Ascending aorta (tissue), 2 donors: ENCODE data around the gene LRP1B. TPM values are rescaled to one million over a fixed set of nuclear protein-coding genes. Genes with fewer than 3 reads are reported as not detected.

Experiments used
- DNase-seq, 2 donors: peaks; one replicate each; pipeline ENCODE4 v3.0.0-alpha.2; 2019; ENCODE audit warnings: low spot score in 2 of 2
- H3K27ac ChIP-seq, 2 donors: fragments of 200-600 bp; sonication (generic); one replicate each; pipeline ENCODE4 v1.5.1; 2016 to 2017; ENCODE audit warnings: mild to moderate bottlenecking in 1 of 2
- H3K27me3 ChIP-seq: fragments of 200-600 bp; sonication (generic); one replicate; pipeline ENCODE4 v1.5.1; 2017
- H3K36me3 ChIP-seq, 2 donors: fragments of 200-600 bp; sonication (generic); one replicate each; pipeline ENCODE4 v1.5.1; 2016
- H3K4me1 ChIP-seq, 2 donors: fragments of 200-600 bp; sonication (generic); one replicate each; pipeline ENCODE4 v1.5.1; 2016 to 2017; ENCODE audit warnings: mild to moderate bottlenecking in 1 of 2
- H3K4me3 ChIP-seq, 2 donors: fragments of 200-600 bp; sonication (generic); one replicate each; pipeline ENCODE4 v1.5.1; 2016 to 2017; ENCODE audit warnings: mild to moderate bottlenecking in 1 of 2
- H3K9me3 ChIP-seq, 2 donors: fragments of 200-600 bp; sonication (generic); one replicate each; pipeline ENCODE4 v1.5.1; 2016
- intact Hi-C: fragments of 100-400 bp; cut with DNase I; formaldehyde crosslinking; loops from one replicate; pipeline ENCODE4 v1.15.1; 2023
- total RNA-seq: library from RNA; depleted of rRNA; stranded (reverse); fragments of >200 nt; gene quantifications from one replicate; pipeline ENCODE4 v1.1.0, GENCODE V29; 2016
- TF ChIP-seq, protein P1 (sequence below), 3 experiments: fragments of 200-600 bp in 2 of 3; fragments of 450-650 bp in 1 of 3; sonication (generic) in 2 of 3; IDR thresholded peaks; one replicate each; pipeline ENCODE4 v1.5.1; 2016 to 2019; ENCODE audit warnings: antibody characterized with exemption in 3 of 3, mild to moderate bottlenecking in 1 of 3, moderate library complexity in 1 of 3

Gene LRP1B
- total RNA-seq, 1 donor from 2014 or later = not detected

DNA sequence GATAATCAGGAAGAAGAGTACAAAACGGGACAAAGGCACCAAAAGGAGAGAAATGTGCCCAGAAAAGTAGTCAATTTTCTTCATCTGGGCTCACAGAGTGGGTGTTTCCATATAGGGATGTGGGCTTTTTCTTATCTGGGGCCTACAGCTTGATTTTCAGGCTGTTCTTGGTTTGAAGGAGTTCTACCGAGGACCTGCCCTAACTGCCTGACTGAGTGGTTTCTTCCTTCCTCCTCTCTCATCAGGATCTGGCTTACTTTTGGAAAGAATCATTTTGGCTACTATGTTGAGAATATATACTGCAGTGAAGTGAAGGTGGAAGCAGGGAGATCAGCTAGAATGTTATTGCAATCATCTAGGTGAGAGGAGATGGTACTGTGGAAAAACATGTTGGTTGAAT, 316.7 kb downstream of the LRP1B start:
- H3K36me3 ChIP-seq = no peaks in the 10 kb centered on the region
- intact Hi-C loops = no loop called here

DNA sequence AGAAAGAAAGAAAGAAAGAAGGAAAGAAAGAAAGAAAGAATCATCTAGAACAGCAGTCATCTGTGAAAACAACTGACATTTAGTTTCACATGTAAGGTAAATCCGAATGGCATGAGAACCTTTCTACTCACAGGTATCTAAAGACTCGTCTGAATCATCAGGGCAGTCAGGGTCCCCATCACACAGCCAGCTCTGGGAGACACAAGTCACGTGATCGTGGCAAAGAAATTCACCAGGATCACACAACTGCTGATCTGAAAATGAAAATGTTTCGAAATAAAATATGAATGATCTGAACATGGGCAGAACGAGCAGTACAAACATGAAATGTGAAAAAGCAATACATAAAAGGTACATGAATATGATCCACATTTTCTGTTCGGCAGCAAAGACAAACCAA, 320.7 kb downstream of the LRP1B start:
- no peaks in the 10 kb centered on the region for H3K4me1 ChIP-seq
- H3K4me3 ChIP-seq = no peak overlapping the region
- H3K9me3 ChIP-seq = no peaks in the 10 kb centered on the region
- intact Hi-C loops = no loop called here
- TF ChIP-seq, protein P1, sequence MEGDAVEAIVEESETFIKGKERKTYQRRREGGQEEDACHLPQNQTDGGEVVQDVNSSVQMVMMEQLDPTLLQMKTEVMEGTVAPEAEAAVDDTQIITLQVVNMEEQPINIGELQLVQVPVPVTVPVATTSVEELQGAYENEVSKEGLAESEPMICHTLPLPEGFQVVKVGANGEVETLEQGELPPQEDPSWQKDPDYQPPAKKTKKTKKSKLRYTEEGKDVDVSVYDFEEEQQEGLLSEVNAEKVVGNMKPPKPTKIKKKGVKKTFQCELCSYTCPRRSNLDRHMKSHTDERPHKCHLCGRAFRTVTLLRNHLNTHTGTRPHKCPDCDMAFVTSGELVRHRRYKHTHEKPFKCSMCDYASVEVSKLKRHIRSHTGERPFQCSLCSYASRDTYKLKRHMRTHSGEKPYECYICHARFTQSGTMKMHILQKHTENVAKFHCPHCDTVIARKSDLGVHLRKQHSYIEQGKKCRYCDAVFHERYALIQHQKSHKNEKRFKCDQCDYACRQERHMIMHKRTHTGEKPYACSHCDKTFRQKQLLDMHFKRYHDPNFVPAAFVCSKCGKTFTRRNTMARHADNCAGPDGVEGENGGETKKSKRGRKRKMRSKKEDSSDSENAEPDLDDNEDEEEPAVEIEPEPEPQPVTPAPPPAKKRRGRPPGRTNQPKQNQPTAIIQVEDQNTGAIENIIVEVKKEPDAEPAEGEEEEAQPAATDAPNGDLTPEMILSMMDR (IDR thresholded peaks at IDR 0.05) = no peak
- DNase-seq = no peak
- H3K27ac ChIP-seq = no peak overlapping the region
- H3K27me3 ChIP-seq = no peaks in the 10 kb centered on the region
- no peaks in the 10 kb centered on the region for H3K36me3 ChIP-seq

More for the DNA sequence above, 316.7 kb downstream of the LRP1B start:
- no peak for DNase-seq
- no peak overlapping the region for H3K27ac ChIP-seq
- H3K9me3 ChIP-seq = no peaks in the 10 kb centered on the region
- TF ChIP-seq, protein P1 (IDR thresholded peaks at IDR 0.05) = no peak
- no peaks in the 10 kb centered on the region for H3K4me1 ChIP-seq
- H3K27me3 ChIP-seq = no peaks in the 10 kb centered on the region
- no peak overlapping the region for H3K4me3 ChIP-seq

DNA sequence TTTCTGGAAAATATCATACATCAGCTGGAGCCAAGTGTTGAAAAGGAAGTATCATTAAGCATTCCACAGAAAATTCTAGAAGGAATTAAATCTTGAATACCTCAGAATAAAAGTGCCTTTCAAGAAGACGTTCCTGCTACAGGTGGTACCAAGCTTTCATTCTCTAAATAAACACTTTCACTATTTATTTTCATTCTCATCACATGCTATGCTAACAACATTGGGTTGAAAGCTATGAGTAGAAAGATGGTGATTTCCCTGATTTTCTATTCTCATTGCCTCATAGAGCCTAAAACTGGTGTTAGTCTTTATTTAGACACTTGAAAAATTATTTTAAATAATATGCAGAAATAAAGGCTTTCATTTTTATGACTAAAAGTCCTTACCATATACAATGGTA, 324.7 kb downstream of the LRP1B start:
- no peaks in the 10 kb centered on the region for H3K36me3 ChIP-seq
- no peak for DNase-seq
- TF ChIP-seq, protein P1 (IDR thresholded peaks at IDR 0.05) = no peak
- no peaks in the 10 kb centered on the region for H3K9me3 ChIP-seq
- no peaks in the 10 kb centered on the region for H3K4me1 ChIP-seq
- no peak overlapping the region for H3K27ac ChIP-seq
- no peaks in the 10 kb centered on the region for H3K27me3 ChIP-seq
- intact Hi-C loops = no loop called here
- H3K4me3 ChIP-seq = no peak overlapping the region

DNA sequence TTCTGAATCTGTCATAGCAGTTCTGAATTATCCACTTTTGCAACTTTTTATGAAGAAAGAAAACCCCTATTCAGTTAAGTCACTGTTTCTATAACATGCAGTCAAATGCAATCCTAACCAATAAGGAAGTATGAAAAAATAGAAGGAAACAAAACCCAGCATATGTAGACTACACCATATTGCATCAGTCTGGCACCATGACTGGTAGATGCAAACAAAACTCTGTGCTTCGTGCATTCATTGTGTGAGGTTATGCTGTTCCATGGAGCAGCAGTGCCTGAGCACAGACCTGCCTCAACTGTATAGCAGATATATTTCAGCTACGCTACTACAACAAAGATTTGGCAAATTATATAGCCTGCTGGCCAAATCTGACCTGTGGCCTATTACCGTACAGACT, 325.5 kb downstream of the LRP1B start:
- H3K4me3 ChIP-seq = no peak overlapping the region
- DNase-seq = no peak
- intact Hi-C loops = no loop called here
- no peaks in the 10 kb centered on the region for H3K9me3 ChIP-seq
- no peak overlapping the region for H3K27ac ChIP-seq
- no peaks in the 10 kb centered on the region for H3K36me3 ChIP-seq
- H3K4me1 ChIP-seq = no peaks in the 10 kb centered on the region
- H3K27me3 ChIP-seq = no peaks in the 10 kb centered on the region
- TF ChIP-seq, protein P1 (IDR thresholded peaks at IDR 0.05) = no peak

DNA sequence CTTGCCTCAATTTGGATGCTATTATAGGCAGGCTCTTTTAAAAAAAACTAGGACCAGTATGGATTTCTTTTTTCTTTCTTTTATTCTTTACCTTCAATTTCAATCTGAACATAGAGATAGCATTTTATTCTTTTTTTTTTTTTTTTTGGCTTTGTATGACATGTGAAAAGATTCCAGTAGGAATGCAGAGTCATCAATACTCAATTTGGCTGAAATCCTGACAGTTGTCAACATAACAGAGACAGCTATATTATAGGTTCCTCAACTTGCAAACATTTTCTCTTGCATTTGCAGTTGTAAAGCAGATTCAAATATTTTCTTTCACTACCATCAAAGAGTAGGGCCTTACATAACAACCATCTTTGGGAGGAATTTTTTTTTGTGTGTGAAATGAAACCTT, 334.4 kb downstream of the LRP1B start:
- TF ChIP-seq, protein P1 (IDR thresholded peaks at IDR 0.05) = no peak
- Histone ChIP-seq H3K27me3 (no peaks in the 10 kb centered on the region), H3K4me1 (no peaks in the 10 kb centered on the region), H3K4me3 (no peak overlapping the region), H3K9me3 (no peaks in the 10 kb centered on the region), H3K27ac (no peak overlapping the region), H3K36me3 (no peaks in the 10 kb centered on the region)
- no peak for DNase-seq
- intact Hi-C loops = no loop called here

DNA sequence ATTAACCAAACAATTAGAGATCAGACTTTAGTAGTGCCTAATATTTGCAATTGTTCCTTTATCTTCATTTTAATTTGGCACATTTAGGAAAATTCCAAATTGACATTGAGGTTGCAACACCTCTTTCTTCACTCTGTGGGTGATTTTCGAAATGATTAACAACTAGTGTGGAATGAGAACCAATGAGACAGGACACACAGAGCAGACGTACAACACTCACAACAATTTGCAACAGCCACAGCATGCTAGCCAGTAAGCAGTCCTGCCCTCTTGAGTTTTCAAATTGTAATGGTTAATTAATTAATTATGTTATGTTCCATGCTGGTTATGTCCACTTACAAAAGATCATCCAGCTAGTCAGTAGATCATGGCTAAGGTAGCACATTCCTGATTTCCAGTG, 339.3 kb downstream of the LRP1B start:
- Histone ChIP-seq H3K4me1 (no peaks in the 10 kb centered on the region), H3K4me3 (no peak overlapping the region)
- intact Hi-C loops = no loop called here

More for the DNA sequence above, 339.3 kb downstream of the LRP1B start:
- DNase-seq = no peak
- no peaks in the 10 kb centered on the region for H3K9me3 ChIP-seq
- TF ChIP-seq, protein P1 (IDR thresholded peaks at IDR 0.05) = no peak
- no peaks in the 10 kb centered on the region for H3K36me3 ChIP-seq
- H3K27ac ChIP-seq = no peak overlapping the region
- H3K27me3 ChIP-seq = no peaks in the 10 kb centered on the region
